Loucy (cell line): Measurements from ENCODE around the gene PFKFB2.

ENCODE experiments used
- EZH2phosphoT487 ChIP-seq: fragments of 200-600 bp; IDR thresholded peaks from 2 replicates; pipeline ENCODE4 v1.6.1; 2018; ENCODE audit warnings: antibody characterized with exemption, mild to moderate bottlenecking, moderate library complexity, borderline replicate concordance
- TF ChIP-seq, protein P1 (sequence below): fragments of 200-600 bp; sonication (generic); conservative IDR thresholded peaks from 2 replicates; pipeline ENCODE4 v1.5.1; 2014; ENCODE audit warnings: mild to moderate bottlenecking, antibody characterized with exemption, low read length

DNA sequence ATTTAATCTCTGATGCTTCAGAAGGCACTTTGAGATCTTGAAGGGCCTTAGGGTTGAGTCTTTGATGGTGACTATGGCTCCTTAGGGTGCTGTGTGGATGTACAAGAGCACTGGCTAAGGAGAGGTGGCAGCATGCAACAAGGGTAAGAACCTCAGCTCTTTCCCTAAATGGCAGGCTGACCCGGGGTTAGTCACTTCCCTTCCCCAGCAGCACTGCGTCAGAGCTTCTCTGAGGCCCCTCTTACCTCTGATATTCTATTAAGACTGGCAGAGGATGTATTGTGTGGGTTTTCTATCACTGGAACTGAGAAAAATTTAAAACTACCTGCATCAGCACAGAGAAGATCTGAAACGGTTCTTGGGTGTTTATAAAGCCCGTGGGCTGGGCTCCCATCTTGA lies 32.4 kb upstream of the PFKFB2 start:
- TF ChIP-seq, protein P1, sequence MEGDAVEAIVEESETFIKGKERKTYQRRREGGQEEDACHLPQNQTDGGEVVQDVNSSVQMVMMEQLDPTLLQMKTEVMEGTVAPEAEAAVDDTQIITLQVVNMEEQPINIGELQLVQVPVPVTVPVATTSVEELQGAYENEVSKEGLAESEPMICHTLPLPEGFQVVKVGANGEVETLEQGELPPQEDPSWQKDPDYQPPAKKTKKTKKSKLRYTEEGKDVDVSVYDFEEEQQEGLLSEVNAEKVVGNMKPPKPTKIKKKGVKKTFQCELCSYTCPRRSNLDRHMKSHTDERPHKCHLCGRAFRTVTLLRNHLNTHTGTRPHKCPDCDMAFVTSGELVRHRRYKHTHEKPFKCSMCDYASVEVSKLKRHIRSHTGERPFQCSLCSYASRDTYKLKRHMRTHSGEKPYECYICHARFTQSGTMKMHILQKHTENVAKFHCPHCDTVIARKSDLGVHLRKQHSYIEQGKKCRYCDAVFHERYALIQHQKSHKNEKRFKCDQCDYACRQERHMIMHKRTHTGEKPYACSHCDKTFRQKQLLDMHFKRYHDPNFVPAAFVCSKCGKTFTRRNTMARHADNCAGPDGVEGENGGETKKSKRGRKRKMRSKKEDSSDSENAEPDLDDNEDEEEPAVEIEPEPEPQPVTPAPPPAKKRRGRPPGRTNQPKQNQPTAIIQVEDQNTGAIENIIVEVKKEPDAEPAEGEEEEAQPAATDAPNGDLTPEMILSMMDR = no peak
- TF ChIP-seq EZH2phosphoT487 = no peak
